NOMO-1 treated with dmso at 0.1 percent for 144 hours (cell line): ENCODE data around the gene SOCS2.
"Not testable (repeated sequence)": the region's sequence is repeated elsewhere in the genome, so short reads cannot be mapped to it uniquely, and the experiment has no call there.

ENCODE experiments used
- DNase-seq: peaks from one replicate; lab custom pipeline; 2025; ENCODE audit not compliant: unreplicated experiment; lab: John Stamatoyannopoulos, UW

Gene SOCS2, protein sequence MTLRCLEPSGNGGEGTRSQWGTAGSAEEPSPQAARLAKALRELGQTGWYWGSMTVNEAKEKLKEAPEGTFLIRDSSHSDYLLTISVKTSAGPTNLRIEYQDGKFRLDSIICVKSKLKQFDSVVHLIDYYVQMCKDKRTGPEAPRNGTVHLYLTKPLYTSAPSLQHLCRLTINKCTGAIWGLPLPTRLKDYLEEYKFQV

DNA sequence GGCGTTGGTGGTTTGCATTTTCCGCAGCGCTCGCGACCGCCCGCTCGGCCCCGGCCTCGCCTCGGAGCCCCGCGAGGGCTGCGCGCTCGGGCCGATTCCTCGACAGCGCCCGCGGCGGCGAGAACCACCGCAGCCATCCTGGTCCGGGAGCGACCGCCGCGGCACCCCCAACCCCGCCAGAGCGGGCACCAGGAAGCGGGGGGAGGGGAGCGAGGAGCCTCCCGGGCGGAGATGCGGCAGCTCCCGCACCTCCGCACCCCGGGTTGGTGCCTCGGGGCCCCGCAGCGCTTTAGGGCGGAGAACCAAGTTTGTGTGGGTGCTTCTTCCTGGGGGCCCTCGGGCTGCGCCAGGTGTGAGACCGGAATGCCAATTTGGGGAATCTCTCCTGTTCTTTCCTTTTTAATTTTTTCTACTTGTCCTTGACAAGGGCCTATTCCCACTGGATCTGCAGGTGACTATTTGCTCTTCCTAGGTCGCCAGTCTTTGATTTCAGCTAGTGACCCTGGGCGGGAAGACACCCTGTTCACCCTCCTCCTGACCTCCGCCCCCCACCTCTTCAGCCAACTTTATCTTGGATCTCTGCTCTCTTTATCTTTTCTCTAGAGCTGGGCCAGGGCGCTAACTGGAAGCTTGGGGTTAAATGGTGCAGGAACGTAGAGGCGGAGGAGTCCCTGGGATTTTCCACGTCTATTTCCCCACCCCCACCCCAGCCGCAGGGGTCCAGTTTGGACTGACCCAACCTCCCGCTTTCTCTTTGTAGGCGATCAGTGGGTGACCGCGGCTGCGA is at the start of gene SOCS2:
TSS of gene SOCS2 (plus strand) at position 751 of the 787 bp plus-strand sequence. CDS start 223 bp downstream, outside the sequence.
- DNase-seq, result no peak

DNA sequence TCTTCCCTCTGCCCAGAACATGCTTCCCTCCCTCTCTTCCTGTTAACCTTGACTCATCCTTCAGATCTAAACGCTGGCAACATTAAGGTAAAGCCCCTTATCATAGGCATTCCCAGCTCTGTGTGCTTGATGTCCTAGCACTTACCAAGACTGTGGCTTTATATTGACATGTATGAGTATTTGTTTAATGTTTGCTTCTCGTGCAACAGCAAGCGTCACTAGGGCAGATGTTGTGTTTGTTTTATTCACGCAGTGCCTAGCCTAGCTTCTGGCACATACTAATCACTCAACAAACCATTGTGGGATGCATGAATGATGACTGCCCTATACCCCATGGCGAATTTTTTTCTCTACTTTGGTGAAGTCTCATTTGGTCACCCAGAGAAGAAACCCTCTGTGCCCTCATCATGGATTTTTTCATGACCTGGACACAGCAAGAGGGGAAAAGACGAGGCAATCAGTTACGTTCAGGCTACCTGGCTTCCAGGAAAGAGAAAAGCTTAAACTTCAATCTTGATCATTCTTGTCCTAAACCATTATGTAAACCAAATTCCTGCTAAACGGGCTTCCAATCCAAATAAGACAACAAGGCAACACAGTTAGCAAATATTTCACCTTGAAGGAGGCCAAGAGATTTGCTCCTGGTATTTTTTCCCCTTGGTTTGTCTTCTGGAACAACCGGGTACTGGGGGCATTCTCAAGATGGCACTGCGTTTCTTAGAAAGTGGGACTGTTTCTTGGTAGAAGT is 47.9 kb upstream of the SOCS2 start:
- DNase-seq, result no peak

DNA sequence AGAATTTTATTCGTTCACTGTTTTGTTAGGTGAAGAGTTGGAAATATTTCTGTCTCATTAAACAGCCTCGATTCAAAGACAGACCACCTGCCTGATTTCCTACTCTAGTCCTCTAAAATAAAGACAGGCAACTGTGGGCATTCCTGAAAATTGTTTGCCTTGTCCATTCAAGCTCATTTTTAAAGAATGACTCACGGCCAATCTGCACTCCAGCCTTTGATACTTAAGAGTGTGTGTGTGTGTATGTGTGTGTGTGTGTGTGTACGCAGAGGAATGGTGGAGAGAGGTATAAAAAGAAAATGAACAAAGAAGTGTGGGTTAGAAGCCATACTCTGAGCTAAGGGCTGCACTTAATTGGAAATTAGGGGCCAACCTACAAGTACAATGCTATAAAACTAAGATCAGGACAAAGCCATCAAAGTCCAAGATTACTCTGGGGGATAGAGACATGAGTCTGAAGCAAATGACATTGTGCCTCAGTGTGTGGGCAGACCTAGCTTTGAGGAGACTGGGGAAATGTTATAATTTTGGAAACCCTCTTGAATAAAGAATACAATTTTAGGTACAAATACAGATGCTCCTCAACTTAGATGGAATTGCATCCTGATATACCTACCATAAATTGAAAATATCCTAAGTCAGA is 45.6 kb upstream of the SOCS2 start:
- no peak for DNase-seq

DNA sequence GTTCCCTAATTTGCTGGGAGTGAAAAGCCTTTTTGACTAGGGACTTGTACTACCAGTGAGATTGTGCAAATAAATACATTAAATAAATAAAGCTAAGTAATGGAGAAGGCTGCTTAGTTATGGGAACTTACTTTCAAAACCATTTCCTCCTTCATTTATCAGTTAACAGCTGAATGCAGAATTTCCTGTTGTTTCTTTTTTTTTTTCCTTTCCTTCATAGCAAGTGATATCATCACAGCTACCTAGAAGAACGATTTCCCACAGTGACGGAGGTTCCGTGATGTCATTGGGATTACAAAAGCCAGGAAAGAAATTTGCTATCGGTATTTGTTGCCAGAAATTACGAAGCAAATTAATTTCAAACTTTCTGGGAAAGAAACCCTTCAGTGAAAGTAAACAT is 42.1 kb upstream of the SOCS2 start:
- DNase-seq, result no peak

DNA sequence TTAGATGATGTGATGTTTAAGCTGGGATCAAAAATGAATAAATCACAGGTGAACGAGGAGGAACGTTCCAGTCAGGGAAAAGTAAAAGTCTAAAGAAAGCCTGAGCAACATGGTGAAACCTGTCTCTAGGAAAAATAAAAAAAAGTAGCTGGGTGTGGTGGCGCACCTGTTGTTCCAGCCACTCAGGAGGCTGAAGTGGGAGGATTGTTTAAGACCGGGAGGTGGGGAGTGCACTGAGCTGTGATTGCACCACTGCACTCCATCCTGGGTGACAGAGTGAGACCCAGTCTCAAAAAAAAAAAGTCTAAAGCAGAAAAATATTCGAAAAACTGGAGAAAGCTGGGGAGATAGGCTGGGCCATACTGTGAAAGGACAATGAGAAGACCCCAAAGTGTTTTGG is 39.2 kb upstream of the SOCS2 start:
- DNase-seq, result no peak

DNA sequence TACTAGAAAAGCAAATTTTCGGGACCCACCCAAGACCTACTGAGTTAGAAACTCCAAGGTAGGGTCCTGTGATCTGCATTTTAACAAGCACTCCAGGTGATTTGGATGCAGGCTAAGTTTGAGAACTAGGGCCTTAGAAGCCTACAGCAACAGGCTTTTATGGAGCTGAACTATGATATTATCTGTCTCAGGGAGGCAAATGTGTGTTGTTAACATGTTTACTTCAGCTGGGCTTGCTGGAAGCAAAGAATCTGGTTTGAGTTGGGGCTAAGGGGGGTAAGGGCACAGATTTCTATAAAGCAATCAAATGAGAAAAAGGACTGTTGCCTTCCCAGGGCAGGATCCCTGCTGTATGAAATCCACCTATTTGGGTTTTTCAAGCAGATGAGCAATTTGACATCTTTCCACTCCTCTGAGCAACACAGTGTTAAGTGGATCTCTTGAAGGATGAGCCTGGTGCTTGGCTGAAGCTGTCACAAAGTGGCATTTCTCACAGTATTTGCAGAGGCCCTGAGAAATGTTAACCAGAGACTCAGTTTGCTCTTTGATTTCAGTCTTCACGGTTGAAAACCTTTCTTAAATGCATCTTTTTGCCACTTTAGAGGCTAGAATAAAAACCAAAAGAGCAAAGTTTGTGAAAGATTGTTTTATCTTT is 36.2 kb upstream of the SOCS2 start:
- no peak for DNase-seq

DNA sequence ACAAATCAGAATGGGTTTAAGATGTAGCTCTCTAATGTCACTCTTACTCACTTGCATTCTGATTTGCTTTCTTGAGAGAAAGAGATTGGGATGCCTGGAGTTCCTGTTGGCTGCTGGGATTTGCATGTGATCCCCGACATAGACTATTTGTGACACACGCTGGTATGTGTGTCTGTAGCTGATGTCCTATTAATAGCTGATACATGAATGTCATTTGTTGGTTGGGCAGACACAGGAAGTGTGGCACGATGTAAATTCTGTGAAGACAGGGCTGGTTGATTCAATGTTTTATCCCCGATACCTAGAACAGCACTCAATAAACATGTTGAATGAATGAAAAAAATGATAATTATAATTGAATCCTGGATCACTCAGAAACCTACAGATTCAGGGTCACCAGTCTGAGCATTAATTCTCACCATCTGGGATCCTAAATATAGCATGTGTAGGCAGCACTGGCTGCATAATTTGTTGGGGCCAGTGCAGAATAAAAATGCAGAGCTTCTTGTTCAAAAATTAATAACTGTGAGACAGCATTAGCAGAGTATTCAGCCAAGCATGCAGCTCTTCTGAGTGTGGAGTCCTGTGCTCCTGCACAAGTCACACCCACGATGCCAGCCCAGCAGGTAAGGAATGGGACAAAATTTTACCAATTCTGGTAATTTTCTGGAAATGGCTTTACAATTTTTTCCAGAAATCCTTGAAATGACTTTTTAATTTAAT is 35.5 kb upstream of the SOCS2 start:
- no peak for DNase-seq

DNA sequence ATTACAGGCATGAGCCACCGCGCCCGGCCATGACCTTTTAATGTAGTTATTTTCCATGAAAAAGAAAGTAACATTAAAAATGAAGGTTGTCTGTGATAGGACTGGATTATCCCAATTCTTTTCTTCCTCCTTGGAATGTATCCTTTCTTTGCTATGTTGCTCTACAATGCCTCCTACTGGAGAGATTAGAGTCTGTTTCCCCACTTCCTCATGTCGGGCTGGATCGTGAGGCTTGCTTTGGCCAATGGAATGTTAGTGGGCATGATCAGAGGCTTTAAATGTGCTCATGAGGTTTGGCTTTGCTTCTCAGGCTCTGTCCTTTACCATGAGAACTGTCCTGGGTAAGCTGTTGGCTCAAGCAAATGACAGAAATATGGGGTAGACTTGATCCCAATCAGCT is 34.7 kb upstream of the SOCS2 start:
- DNase-seq, result no peak

DNA sequence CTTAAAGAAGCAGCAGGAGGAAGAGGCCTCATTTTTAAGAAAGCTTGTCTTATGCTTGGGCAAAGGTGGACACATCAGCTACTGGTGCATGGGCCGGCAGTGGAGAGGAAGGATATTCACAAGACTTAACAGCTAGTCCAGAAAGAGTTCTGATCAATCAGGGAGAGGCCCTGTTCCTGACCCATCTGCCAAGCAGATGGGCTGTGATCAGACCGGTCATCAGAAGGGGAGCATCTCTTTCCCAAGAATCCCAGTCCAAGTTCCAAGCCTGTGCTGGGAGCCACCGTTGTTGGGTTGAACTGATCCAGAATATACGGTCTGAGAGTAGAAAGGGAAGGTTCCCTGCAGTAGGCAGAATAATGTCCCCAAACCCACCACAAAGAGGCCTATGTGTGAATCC is 32.7 kb upstream of the SOCS2 start:
- DNase-seq, result no peak

DNA sequence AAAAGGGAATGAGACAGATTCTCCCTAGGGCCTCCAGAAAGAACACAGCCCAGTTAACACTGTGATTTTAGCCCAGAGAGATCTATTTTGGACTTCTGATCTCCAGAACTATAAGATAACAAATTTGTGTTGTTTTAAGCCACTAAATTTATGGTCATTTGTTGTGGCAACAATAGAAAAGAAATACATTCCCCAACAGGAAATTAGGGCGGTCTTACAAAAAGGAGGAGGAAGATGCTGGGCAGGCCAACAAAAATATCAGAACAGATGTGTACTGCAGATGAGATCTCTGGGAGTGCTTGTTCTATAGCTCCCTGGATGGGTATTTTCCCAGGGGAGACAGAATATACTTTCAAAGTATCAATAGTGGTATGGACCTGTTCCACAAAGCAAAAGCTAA is 32.0 kb upstream of the SOCS2 start:
- DNase-seq, result no peak

DNA sequence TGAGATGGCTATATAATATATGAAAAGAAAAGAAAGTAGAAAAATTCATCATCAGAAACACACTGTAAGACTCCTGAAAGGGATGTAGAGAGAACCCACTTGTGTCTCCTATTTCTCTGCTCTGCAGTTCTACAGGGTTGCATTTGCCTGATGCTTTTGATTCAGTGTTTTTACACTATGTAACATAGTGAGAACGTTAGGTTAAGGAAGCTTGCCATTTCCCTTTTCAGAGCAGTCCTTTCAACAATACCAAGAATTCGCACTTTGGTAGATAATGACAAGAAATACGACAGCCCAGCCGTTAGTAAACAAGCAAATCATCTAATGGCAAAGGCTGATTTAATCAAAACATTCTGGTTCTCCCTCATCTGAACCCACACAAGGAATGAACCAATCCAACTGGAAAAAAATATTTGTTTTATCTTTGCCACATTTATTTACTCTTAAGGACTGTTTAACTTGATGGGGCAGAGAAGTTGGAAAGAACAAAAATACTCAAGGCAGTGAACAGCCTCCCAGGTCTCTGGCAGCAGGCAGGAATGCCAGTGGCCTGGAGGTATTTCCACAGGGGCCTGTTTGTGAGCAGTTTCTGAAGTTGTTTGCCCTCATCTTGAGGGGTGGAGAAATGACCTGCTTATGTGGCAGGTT is 30.8 kb upstream of the SOCS2 start:
- DNase-seq, result no peak

DNA sequence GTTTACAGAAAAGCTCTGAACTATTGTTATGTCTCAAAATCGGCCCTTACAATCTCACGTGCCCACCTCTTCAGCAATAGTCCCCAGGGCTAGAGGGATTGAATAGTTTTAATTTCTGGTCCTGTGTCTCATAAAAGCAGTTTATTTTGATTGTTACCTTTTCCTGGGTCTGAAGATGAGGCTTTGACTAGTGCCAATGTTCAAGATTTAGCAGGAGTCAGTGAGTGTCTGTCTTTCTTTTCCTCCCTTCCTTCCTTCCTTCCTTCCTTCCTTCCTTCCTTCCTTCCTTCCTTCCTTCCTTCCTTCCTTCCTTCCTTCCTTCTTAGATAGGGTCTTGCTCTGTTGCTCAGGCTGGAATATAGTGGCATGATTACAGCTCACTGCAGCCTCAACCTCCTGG is 24.7 kb upstream of the SOCS2 start:
- DNase-seq, result no peak

DNA sequence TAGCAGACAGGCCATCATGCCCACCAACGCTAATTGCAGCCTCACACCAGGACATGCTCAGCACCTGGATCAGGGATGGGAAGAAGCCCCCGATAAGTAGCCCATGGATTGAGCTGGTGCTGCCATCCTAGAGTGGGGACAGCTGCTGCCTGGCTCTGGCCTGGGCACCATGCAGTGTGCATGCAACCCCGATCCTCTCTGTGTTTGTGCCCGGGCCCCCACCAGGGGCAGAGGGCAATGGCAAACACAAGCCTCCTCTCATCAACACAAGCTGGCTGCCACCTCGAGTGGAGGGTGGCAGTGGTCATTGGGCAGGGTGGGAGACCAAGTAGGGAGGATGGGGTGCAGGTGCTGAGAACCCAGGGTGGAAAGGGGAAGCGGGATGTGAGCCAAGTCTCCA is 23.3 kb upstream of the SOCS2 start:
- no peak for DNase-seq

DNA sequence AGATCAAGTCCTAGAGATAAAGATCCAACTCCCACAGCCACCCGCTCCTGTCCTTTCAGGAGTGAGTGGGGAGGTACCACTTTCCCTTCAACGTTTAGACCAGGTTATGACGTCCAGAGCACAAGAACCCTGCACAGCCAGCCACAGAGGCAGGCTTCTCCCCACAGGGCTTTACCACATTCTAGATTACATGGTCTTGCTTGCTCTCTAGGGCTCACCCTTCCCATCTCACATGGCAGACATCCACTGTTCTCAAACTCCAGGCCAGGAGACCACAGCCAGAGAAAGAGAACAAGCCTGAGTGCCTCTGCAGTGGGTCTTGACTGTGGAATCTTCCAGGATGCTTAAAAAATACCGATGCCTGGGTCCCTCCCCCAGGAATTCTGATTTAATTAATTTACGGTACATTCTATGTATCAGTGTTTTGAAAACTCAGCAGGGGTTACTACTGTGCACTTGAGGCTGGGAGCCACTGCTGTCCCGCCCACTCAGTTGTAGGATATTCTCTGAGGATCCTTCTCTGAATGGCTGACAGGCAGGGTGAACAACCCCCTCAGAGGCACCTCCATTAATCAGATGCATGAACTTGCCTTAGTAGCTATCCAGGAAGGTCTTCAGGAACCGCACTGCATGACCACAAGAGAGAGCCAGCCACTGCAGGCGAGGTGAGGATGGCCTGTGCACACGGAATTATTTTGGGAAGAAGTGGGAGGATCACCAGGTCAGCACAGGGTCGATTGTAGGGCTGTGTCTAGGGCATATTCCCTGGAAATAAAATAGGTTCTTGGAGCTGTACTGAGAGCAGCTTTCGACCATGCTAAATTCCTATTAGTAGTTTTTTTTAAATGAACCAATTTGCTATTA is 21.5 kb upstream of the SOCS2 start:
- no peak for DNase-seq

DNA sequence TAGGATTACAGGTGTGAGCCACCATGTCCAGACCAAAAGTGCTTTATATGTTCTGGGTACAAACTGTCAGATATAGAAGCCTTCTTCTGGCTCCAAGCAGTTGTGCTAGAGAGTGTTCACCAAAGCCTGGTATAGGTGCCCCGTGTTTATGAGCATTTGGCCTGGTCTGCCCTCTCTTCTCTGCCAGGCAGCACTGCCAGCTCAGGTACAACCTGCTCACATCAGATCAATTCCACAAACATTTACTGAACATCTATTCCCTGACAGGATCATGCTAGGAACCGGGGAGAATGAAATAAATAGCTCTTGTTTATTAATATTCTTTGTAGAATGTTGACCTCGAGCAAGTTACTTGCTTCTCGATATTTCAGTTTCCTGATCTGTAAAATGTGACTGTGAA is 20.0 kb upstream of the SOCS2 start:
- DNase-seq, result no peak

DNA sequence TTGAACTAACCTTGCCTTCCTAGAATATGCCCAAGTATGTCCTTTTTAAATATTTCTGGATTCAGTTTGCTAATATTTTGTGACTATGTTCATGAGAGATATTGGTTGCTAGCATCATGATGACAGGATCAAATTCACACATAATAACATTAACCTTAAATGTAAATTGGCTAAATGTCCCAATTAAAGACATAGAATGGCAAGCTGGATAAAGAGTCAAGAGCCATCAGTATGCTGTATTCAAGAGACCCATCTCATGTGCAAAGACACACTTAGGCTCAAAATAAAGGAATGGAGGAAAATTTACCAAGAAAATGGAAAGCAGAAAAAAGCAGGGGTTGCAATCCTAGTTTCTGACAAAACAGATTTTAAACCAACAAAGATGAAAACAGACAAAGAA is 14.6 kb upstream of the SOCS2 start:
- not testable (repeated sequence) for DNase-seq

DNA sequence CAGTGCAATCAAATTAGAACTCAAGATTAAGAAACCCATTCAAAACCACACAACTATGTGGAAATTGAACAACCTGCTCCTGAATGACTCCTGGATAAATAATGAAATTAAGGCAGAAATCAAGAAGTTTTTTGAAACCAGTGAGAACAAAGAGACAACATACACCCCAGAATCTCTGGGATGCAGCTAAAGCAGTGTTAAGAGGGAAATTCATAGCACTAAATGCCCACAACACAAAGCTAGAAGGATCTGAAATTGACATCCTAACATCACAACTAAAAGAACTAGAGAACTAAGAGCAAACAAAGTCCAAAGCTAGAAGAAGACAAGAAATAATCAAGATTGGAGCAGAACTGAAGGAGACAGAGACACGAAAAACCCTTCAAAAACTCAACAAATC is 13.8 kb upstream of the SOCS2 start:
- DNase-seq, result not testable (repeated sequence)

DNA sequence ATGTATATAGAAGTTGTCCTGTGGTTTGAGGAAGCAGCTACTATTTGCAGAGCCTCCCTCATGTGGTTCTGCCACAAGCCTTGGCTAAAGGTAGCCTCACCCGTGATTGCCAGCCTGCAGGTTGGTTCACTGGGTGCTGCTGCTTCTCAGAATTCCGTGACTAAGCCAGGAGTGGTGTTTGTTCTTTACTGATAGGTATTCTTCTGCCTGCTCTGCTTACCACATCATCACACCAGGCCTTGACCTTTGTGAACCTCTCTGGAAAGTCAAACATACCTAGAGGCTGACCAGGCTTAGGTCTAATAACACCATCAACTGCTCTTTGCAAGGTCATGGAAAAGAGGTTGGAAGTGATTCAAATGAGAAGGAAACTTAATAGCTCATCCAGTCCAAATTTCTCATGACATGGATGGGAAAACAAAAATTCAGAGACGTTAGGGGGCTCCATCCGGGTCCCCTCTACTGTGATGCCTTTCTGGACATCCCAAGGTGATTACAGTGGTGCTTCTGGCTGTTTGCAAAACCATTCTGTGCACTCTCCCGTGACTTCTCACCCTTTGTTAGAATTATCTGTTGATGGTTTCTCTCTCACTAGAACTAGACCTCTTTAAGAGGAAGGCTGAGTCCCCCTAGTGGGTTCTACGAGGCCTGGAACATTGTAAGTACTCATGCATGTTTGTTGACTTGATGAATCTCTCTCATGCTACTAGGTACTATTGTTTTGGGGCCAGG is 8.5 kb upstream of the SOCS2 start:
- DNase-seq, result no peak
